ENCODE measurements around the gene ZBED4. TPM values are rescaled to one million over a fixed set of nuclear protein-coding genes. Genes with fewer than 3 reads are reported as not detected.

Gene ZBED4
- total RNA-seq, 1 experiment from 2014 or later, result 23.0 TPM

DNA sequence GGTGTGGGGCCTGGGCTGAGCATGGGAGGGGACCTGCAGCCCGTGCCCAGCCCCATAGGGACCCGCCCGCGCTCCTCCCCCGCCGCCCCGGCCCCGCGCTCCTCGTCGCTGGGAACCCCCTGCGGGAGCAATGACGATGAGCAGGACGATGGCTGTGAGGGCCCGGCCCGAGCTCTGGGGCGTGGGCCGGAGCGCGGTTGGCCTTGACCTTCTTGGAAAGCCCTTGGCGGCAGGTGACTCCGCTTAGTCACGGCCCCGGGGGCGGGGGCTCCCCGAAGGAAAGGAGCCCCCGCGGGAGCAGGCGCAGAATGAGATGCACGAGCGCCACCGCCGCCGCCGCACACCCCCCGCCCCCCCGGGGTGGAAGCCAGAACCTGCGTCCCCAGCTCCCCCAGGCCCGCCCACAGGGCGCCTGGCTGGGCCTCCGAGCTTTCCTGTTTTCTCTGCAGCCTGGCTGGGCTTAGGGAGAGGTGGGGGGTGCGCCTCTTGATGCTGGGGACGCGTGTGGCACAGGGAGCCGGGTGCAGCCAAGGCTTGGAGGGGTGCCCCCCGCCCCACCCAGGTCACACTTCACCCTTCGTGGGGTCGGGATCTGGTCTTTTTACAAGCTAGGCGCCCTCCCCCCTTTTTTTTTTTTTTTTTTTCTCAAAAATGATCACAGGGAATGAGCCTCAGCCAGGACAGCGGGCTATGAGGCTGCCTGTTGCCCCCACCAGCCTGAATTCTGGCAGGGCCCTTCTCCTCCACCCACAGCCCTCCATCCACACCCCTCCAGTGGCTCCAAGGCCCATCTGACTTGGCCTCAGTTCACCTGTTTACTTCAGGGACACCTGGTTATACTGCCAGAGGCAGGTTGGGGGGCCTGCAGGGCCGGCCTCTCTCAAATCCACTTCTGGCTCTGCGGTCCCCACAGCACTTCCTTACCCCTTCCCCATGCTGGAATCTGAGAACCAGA is 82.7 kb downstream of the ZBED4 start:
- peak; percentile 87 for DNase-seq
- H2AFZ ChIP-seq (ENCODE audit: low read length), result no peak overlapping the region
- no peaks in the 10 kb centered on the region for H3K9me3 ChIP-seq (ENCODE audit: control insufficient read depth, low read depth, low read length)
- H3K23me2 ChIP-seq (ENCODE audit: insufficient read length, low read depth, low read length, poor library complexity, severe bottlenecking), result peaks cover 9% of the 10 kb centered on the region
- no peak overlapping the region for H3K9ac ChIP-seq (ENCODE audit: extremely low read depth, insufficient read length, low read length)
- H4K20me1 ChIP-seq (ENCODE audit: control insufficient read depth, insufficient read depth, insufficient read length), result no peaks in the 10 kb centered on the region
- Mint-ChIP-seq H3K27me3 (ENCODE audit: low read depth) (peaks cover 6% of the 10 kb centered on the region), H3K9me3 (no peaks in the 10 kb centered on the region; a peak in 2 of 5 replicates), H3K36me3 (ENCODE audit: insufficient read depth in 1 of 3, low read depth in 3 of 3) (no peaks in the 10 kb centered on the region), H3K27ac (no peak overlapping the region), H3K4me1 (peaks cover 6 to 11% of the 10 kb centered on the region in 2 experiments), H3K4me3 (peak overlapping the region; percentile 41 to 74)
- no peaks in the 10 kb centered on the region; the same call in 1 of the 2 replicates for H3K27me3 ChIP-seq (ENCODE audit: insufficient read depth, low read length)
- H3K14ac ChIP-seq (ENCODE audit: insufficient read depth, low read length), result 0 out of 2 replicates have a peak overlapping the region, but pooled peaks have one; percentile 20
- H3K4me2 ChIP-seq (ENCODE audit: insufficient read depth, insufficient read length, low read length), result peak overlapping the region; percentile 2
- H3K79me2 ChIP-seq (ENCODE audit: insufficient read depth, low read length), result no peaks in the 10 kb centered on the region
- TF ChIP-seq, protein P1, sequence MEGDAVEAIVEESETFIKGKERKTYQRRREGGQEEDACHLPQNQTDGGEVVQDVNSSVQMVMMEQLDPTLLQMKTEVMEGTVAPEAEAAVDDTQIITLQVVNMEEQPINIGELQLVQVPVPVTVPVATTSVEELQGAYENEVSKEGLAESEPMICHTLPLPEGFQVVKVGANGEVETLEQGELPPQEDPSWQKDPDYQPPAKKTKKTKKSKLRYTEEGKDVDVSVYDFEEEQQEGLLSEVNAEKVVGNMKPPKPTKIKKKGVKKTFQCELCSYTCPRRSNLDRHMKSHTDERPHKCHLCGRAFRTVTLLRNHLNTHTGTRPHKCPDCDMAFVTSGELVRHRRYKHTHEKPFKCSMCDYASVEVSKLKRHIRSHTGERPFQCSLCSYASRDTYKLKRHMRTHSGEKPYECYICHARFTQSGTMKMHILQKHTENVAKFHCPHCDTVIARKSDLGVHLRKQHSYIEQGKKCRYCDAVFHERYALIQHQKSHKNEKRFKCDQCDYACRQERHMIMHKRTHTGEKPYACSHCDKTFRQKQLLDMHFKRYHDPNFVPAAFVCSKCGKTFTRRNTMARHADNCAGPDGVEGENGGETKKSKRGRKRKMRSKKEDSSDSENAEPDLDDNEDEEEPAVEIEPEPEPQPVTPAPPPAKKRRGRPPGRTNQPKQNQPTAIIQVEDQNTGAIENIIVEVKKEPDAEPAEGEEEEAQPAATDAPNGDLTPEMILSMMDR (conservative IDR thresholded peaks at IDR 0.05), result no peak
- no peak overlapping the region for H4K8ac ChIP-seq (replicated peaks; ENCODE audit: insufficient read length, low read depth, low read length)
- H3K18ac ChIP-seq (ENCODE audit: insufficient read length, low read depth, low read length), result no peak overlapping the region
- H2BK120ac ChIP-seq (ENCODE audit: low read depth, low read length, poor library complexity, severe bottlenecking), result no peak overlapping the region
- H4K5ac ChIP-seq (ENCODE audit: insufficient read length, low read depth, low read length), result no peak overlapping the region
- H3K4me1 ChIP-seq (ENCODE audit: insufficient read depth, low read length), result peaks cover 2% of the 10 kb centered on the region; the same call in 1 of the 2 replicates
- H3K79me1 ChIP-seq (ENCODE audit: insufficient read depth, low read depth, low read length, poor library complexity, severe bottlenecking), result no peaks in the 10 kb centered on the region
- no peak overlapping the region for H3T11ph ChIP-seq (ENCODE audit: low read length)
- no peak overlapping the region for H3K23ac ChIP-seq (ENCODE audit: insufficient read length, low read depth, low read length)
- H3K27ac ChIP-seq (ENCODE audit: insufficient read length, low read depth, low read length), result no peak overlapping the region
- H2AK5ac ChIP-seq (ENCODE audit: insufficient read length, low read length), result no peak overlapping the region
- no peak overlapping the region for H2BK15ac ChIP-seq (ENCODE audit: low read depth, low read length)
- no peak overlapping the region for H2BK12ac ChIP-seq (ENCODE audit: insufficient read length, low read depth, low read length)
- no peak overlapping the region for H2BK20ac ChIP-seq (ENCODE audit: low read depth, low read length, poor library complexity, severe bottlenecking)
- no peak overlapping the region for H3K56ac ChIP-seq (ENCODE audit: insufficient read length, low read depth, low read length)
- no peak overlapping the region for H3K4ac ChIP-seq (ENCODE audit: low read depth, low read length)
- WGBS (ENCODE audit: extremely low coverage, insufficient read length, low lambda C conversion rate), result no CpG with 5 or more reads among the region's 52 CpGs
- H2BK5ac ChIP-seq (ENCODE audit: insufficient read length, low read length), result no peak overlapping the region
- H4K91ac ChIP-seq (ENCODE audit: insufficient read length, low read depth, low read length), result no peak overlapping the region

Measured in H9 (cell line).